Neural progenitor cell (in vitro differentiated cells): ENCODE measurements around the gene HIGD1C.

Source experiments
- EZH2 ChIP-seq: fragments of 200-600 bp; sonication (generic); IDR thresholded peaks from 2 replicates; pipeline ENCODE4 v1.6.1; 2017; ENCODE audit warnings: antibody characterized with exemption, mild to moderate bottlenecking, moderate library complexity
- EZH2phosphoT487 ChIP-seq: fragments of 200-600 bp; sonication (generic); IDR thresholded peaks from 2 replicates; pipeline ENCODE4 v1.6.1; 2017; ENCODE audit warnings: antibody characterized with exemption
- TF ChIP-seq, protein P1 (sequence below): fragments of 200-600 bp; sonication (generic); IDR thresholded peaks from 2 replicates; pipeline ENCODE4 v1.5.1; 2017; ENCODE audit warnings: antibody characterized with exemption, mild to moderate bottlenecking

- TF ChIP-seq, protein P1, sequence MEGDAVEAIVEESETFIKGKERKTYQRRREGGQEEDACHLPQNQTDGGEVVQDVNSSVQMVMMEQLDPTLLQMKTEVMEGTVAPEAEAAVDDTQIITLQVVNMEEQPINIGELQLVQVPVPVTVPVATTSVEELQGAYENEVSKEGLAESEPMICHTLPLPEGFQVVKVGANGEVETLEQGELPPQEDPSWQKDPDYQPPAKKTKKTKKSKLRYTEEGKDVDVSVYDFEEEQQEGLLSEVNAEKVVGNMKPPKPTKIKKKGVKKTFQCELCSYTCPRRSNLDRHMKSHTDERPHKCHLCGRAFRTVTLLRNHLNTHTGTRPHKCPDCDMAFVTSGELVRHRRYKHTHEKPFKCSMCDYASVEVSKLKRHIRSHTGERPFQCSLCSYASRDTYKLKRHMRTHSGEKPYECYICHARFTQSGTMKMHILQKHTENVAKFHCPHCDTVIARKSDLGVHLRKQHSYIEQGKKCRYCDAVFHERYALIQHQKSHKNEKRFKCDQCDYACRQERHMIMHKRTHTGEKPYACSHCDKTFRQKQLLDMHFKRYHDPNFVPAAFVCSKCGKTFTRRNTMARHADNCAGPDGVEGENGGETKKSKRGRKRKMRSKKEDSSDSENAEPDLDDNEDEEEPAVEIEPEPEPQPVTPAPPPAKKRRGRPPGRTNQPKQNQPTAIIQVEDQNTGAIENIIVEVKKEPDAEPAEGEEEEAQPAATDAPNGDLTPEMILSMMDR = no peak
- TF ChIP-seq EZH2phosphoT487 (no peak), EZH2 (no peak)
Observed at GRCh38 chr12:50913224-50913623, 39.1 kb upstream of the HIGD1C start.
